CD4-positive, alpha-beta T cell (primary cell): ENCODE results near the gene ACOX3. TPM values are rescaled to one million over a fixed set of nuclear protein-coding genes. Genes with fewer than 3 reads are reported as not detected.

Experiments
- ATAC-seq: fragments of 200-7000 bp; cut with Tn5 transposase; one replicate; pipeline ENCODE4 v1.10.0; 2022; ENCODE audit warnings: mild to moderate bottlenecking; ENCODE audit not compliant: poor library complexity
- CTCF ChIA-PET: fragments of 350-600 bp; sonication (Branson Sonifier 250); formaldehyde crosslinking; loops from one replicate; lab custom pipeline; 2021; ENCODE audit warnings: antibody characterized with exemption, inconsistent platforms; lab: Charles Lee
- POLR2A ChIA-PET: fragments of 350-600 bp; sonication (Branson Sonifier 250); formaldehyde crosslinking; loops from one replicate; lab custom pipeline; 2021; ENCODE audit warnings: antibody characterized with exemption, inconsistent platforms; lab: Charles Lee
- DNase-seq, 14 experiments: peaks; one replicate each; pipeline ENCODE4 v3.0.0-alpha.2; 2013 to 2020; ENCODE audit warnings: mixed read lengths in 2 of 14
- H3K27ac ChIP-seq, 2 donors: one replicate each; pipeline versions ENCODE4 v1.5.1 to v1.7.0; 2013; ENCODE audit warnings: low read length in 2 of 2, low read depth in 1 of 2, mild to moderate bottlenecking in 1 of 2
- H3K27me3 ChIP-seq, 2 experiments: 1 replicate in 1 of 2; 2 replicates in 1 of 2; pipeline versions ENCODE4 v1.6.1 to v1.7.0; 2013; ENCODE audit warnings: low read length in 2 of 2, control low read depth in 1 of 2, mild to moderate bottlenecking in 1 of 2, moderate library complexity in 1 of 2; ENCODE audit not compliant: insufficient read depth in 2 of 2, control insufficient read depth in 1 of 2
- H3K36me3 ChIP-seq: one replicate; pipeline ENCODE4 v1.6.1; 2013; ENCODE audit warnings: low read length, control low read depth; ENCODE audit not compliant: insufficient read depth
- H3K4me1 ChIP-seq: one replicate; pipeline ENCODE4 v1.6.1; 2013; ENCODE audit warnings: low read length, control low read depth; ENCODE audit not compliant: insufficient read depth
- H3K4me3 ChIP-seq: one replicate; pipeline ENCODE4 v1.5.1; 2013; ENCODE audit warnings: mild to moderate bottlenecking, low read length, moderate library complexity
- H3K9me3 ChIP-seq, 2 experiments: 1 replicate in 1 of 2; 2 replicates in 1 of 2; pipeline versions ENCODE4 v1.6.1 to v1.7.0; 2013; ENCODE audit warnings: low read length in 2 of 2, mild to moderate bottlenecking in 2 of 2, control low read depth in 1 of 2, moderate library complexity in 1 of 2; ENCODE audit not compliant: control insufficient read depth in 1 of 2, insufficient read depth in 1 of 2
- H3K27ac Mint-ChIP-seq: one replicate; pipeline ENCODE4 v1.8.0; 2020; ENCODE audit warnings: mixed read lengths
- H3K27me3 Mint-ChIP-seq: one replicate; pipeline ENCODE4 v1.8.0; 2021; ENCODE audit warnings: mixed read lengths
- H3K36me3 Mint-ChIP-seq: one replicate; pipeline ENCODE4 v1.8.0; 2021; ENCODE audit warnings: low read depth, mixed read lengths
- H3K4me1 Mint-ChIP-seq: one replicate; pipeline ENCODE4 v1.8.0; 2021; ENCODE audit warnings: low read depth, mixed read lengths
- H3K4me3 Mint-ChIP-seq: one replicate; pipeline ENCODE4 v1.8.0; 2020; ENCODE audit warnings: mild to moderate bottlenecking, mixed read lengths
- H3K9me3 Mint-ChIP-seq: one replicate; pipeline ENCODE4 v1.8.0; 2020; ENCODE audit warnings: mixed read lengths
- CTCF ChIP-seq: fragments of 200-600 bp; IDR thresholded peaks from one replicate; pipeline ENCODE4 v1.8.0; 2022; ENCODE audit warnings: antibody characterized with exemption, mild to moderate bottlenecking
- intact Hi-C, 2 experiments: fragments of 100-400 bp; cut with DNase I in 1 of 2; cut with micrococcal nuclease in 1 of 2; formaldehyde crosslinking; loops; one replicate each; pipeline versions ENCODE4 v1.15.1 to v1.9.0; 2023 to 2025; cut with DNase I, micrococcal nuclease
- total RNA-seq, 174 experiments: library from RNA in 2 of 174; stranded (reverse) in 2 of 174; gene quantifications; one replicate each; pipeline ENCODE4 v1.2.3 and lab custom pipeline; 2021 to 2026

The ACOX3 gene
- total RNA-seq, 2 experiments from 2014 or later: 4.9 to 6.1 TPM

- Mint-ChIP-seq H3K9me3 (no peaks in the 10 kb centered on the region), H3K27ac (no peak overlapping the region), H3K4me1 (no peaks in the 10 kb centered on the region), H3K36me3 (peaks cover 26% of the 10 kb centered on the region), H3K4me3 (no peak overlapping the region), H3K27me3 (no peaks in the 10 kb centered on the region)
- intact Hi-C loops: no loop called here
- ChIA-PET CTCF (no interaction called here), POLR2A (no interaction called here)
- Histone ChIP-seq H3K4me3 (no peak overlapping the region), H3K4me1 (no peaks in the 10 kb centered on the region), H3K9me3 (peaks cover 0 to 4% of the 10 kb centered on the region in 2 experiments), H3K36me3 (peaks cover 9% of the 10 kb centered on the region), H3K27ac (no peak overlapping the region), H3K27me3 (no peaks in the 10 kb centered on the region)
- DNase-seq (no peak), ATAC-seq (no peak)
- TF ChIP-seq CTCF: no peak
Measured at GRCh38 chr4:8381814-8382581, 58.5 kb downstream of the ACOX3 start.

GRCh38 chr4:8380511-8381415 lies 59.8 kb downstream of the ACOX3 start:
- no peaks in the 10 kb centered on the region for H3K27me3 ChIP-seq
- no peak overlapping the region for H3K27ac Mint-ChIP-seq
- H3K36me3 ChIP-seq: peaks cover 3% of the 10 kb centered on the region
- H3K9me3 Mint-ChIP-seq: no peaks in the 10 kb centered on the region
- intact Hi-C loops: no loop called here
- TF ChIP-seq CTCF: no peak
- ATAC-seq: no peak
- ChIA-PET CTCF (no interaction called here), POLR2A (no interaction called here)
- H3K36me3 Mint-ChIP-seq: peaks cover 21% of the 10 kb centered on the region
- no peaks in the 10 kb centered on the region for H3K27me3 Mint-ChIP-seq
- H3K4me1 ChIP-seq: no peaks in the 10 kb centered on the region
- H3K4me3 Mint-ChIP-seq: no peak overlapping the region
- H3K27ac ChIP-seq: no peak overlapping the region
- DNase-seq: peak in 1 of 14 experiments; percentile 7
- H3K9me3 ChIP-seq: no peaks in the 10 kb centered on the region
- no peak overlapping the region for H3K4me3 ChIP-seq
- H3K4me1 Mint-ChIP-seq: no peaks in the 10 kb centered on the region

GRCh38 chr4:8379771-8380170 lies 60.8 kb downstream of the ACOX3 start:
- peaks cover 16% of the 10 kb centered on the region for H3K36me3 Mint-ChIP-seq
- ChIA-PET POLR2A (no interaction called here), CTCF (no interaction called here)
- H3K4me3 ChIP-seq: no peak overlapping the region
- no peak overlapping the region for H3K4me3 Mint-ChIP-seq
- no peak for ATAC-seq
- intact Hi-C loops: no loop called here
- H3K36me3 ChIP-seq: peaks cover 3% of the 10 kb centered on the region
- no peaks in the 10 kb centered on the region for H3K4me1 ChIP-seq
- H3K27ac Mint-ChIP-seq: no peak overlapping the region
- H3K27me3 ChIP-seq: no peaks in the 10 kb centered on the region
- H3K27me3 Mint-ChIP-seq: no peaks in the 10 kb centered on the region
- no peaks in the 10 kb centered on the region for H3K4me1 Mint-ChIP-seq
- no peaks in the 10 kb centered on the region for H3K9me3 Mint-ChIP-seq
- TF ChIP-seq CTCF: no peak
- no peaks in the 10 kb centered on the region for H3K9me3 ChIP-seq
- DNase-seq: no peak
- H3K27ac ChIP-seq: no peak overlapping the region
